HG03025 (cell line): ENCODE data around the gene NTN5.
A peak's percentile ranks its signal among the peaks of the same experiment; 100 is the strongest.
"Not testable (repeated sequence)": the region's sequence is repeated elsewhere in the genome, so short reads cannot be mapped to it uniquely, and the experiment has no call there.

Source experiments
- ATAC-seq: cut with Tn5 transposase; IDR thresholded peaks from one replicate; pipeline ENCODE4 v1.9.1; 2021; ENCODE audit warnings: mild to moderate bottlenecking, moderate library complexity; ENCODE audit not compliant: unreplicated experiment, low FRiP score

NTN5 gene

GRCh38 chr19:48632286-48632685, 40.5 kb downstream of the NTN5 start:
- ATAC-seq: not testable (repeated sequence)

GRCh38 chr19:48631225-48631624, 41.6 kb downstream of the NTN5 start:
- ATAC-seq: no peak

GRCh38 chr19:48630296-48631063, 42.3 kb downstream of the NTN5 start:
- no peak for ATAC-seq

GRCh38 chr19:48629599-48630295, 43.1 kb downstream of the NTN5 start:
- ATAC-seq: no peak

GRCh38 chr19:48629297-48629598, 43.6 kb downstream of the NTN5 start:
- ATAC-seq: no peak

- no peak for ATAC-seq
Observed at GRCh38 chr19:48628486-48629296, 44.1 kb downstream of the NTN5 start.

- no peak for ATAC-seq
Observed at GRCh38 chr19:48627865-48628314, 44.9 kb downstream of the NTN5 start.

GRCh38 chr19:48627201-48627864, 45.5 kb downstream of the NTN5 start:
- ATAC-seq: no peak

- no peak for ATAC-seq
Observed at GRCh38 chr19:48625891-48626327, 46.9 kb downstream of the NTN5 start.

GRCh38 chr19:48624791-48625723, 47.8 kb downstream of the NTN5 start:
- ATAC-seq: no peak

- ATAC-seq: peak; percentile 44
Observed at GRCh38 chr19:48624067-48624594, 48.7 kb downstream of the NTN5 start.

- ATAC-seq: no peak
Observed at GRCh38 chr19:48623556-48624066, 49.2 kb downstream of the NTN5 start.

- no peak for ATAC-seq
Observed at GRCh38 chr19:48619692-48620585, 52.9 kb downstream of the NTN5 start.

GRCh38 chr19:48618916-48619691, 53.7 kb downstream of the NTN5 start, which contains the start of the genes RPL18 and SPHK2:
Gene RPL18, minus strand, starts transcription at chr19:48619178. Its CDS starts 35 bp downstream, at chr19:48619143.
Gene SPHK2, plus strand, starts transcription at chr19:48619506. Its CDS starts 1,009 bp downstream, at chr19:48620515.
- peak; percentile 75 for ATAC-seq

GRCh38 chr19:48618278-48618915, 54.4 kb downstream of the NTN5 start:
- ATAC-seq: no peak

GRCh38 chr19:48617146-48617937, 55.5 kb downstream of the NTN5 start:
- ATAC-seq: no peak
